Measurements from ENCODE around the gene GUCY1A2.

Gene GUCY1A2

DNA sequence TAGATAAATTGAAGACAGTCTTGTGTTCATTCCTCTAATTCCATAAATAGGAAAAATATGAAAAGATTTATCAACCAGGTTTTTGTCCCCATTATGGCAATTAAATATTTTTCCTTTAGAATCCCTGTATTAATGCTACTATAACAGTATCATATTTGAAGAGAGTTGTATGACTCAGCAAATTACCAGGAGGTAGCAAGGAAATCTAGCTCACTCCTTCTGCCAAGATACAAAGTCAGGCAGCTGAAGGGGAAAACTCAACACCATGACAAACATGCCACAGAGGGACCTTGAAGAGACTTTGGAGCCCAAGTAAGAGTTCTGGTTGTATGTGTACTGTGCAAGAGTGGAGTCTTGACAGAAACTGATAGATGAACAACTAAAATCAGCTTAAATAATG, 143.3 kb downstream of the GUCY1A2 start:
- Histone ChIP-seq H3K9me3 (ENCODE audit: control insufficient read depth, low read length) (no peaks in the 10 kb centered on the region), H2BK15ac (ENCODE audit: low read depth, poor library complexity, severe bottlenecking) (no peak overlapping the region), H3K4me3 (ENCODE audit: insufficient read depth in 1 of 2, low read depth in 1 of 2, low read length in 2 of 2) (no peak overlapping the region), H3K9ac (ENCODE audit: low read length) (no peak overlapping the region), H3K18ac (ENCODE audit: low read depth in 1 of 2, low read length in 2 of 2) (no peak overlapping the region), H2AK5ac (ENCODE audit: low read length, severe bottlenecking) (no peak overlapping the region), H3K27ac (ENCODE audit: low read length, poor library complexity, severe bottlenecking) (no peak overlapping the region), H3K14ac (ENCODE audit: low read length in 2 of 2) (no peak overlapping the region), H3K36me3 (ENCODE audit: control insufficient read depth in 1 of 2, insufficient read depth in 2 of 2, low read depth in 1 of 2, low read length in 2 of 2) (no peaks in the 10 kb centered on the region), H3K27me3 (ENCODE audit: control insufficient read depth in 1 of 2, insufficient read depth in 1 of 2, low read length in 2 of 2) (no peaks in the 10 kb centered on the region), H3K4ac (ENCODE audit: low read depth in 1 of 2, low read length in 2 of 2) (no peak overlapping the region), H3K4me1 (ENCODE audit: control insufficient read depth, insufficient read depth, low read depth, low read length) (no peaks in the 10 kb centered on the region), H3K23ac (ENCODE audit: low read length in 2 of 2) (no peak overlapping the region), H2BK12ac (ENCODE audit: low read length in 2 of 2) (no peak overlapping the region), H2BK120ac (ENCODE audit: low read depth, low read length) (no peak overlapping the region), H3K4me2 (ENCODE audit: low read length, poor library complexity, severe bottlenecking) (no peak overlapping the region), H2AFZ (ENCODE audit: low read depth, low read length) (no peak overlapping the region), H2BK5ac (ENCODE audit: low read depth, low read length, poor library complexity, severe bottlenecking) (no peak overlapping the region), H4K8ac (ENCODE audit: low read length) (no peak overlapping the region), H4K91ac (ENCODE audit: low read length) (no peak overlapping the region), H3K79me1 (replicated peaks; ENCODE audit: low read length, poor library complexity, severe bottlenecking) (no peaks in the 10 kb centered on the region)
- no peak for DNase-seq

DNA sequence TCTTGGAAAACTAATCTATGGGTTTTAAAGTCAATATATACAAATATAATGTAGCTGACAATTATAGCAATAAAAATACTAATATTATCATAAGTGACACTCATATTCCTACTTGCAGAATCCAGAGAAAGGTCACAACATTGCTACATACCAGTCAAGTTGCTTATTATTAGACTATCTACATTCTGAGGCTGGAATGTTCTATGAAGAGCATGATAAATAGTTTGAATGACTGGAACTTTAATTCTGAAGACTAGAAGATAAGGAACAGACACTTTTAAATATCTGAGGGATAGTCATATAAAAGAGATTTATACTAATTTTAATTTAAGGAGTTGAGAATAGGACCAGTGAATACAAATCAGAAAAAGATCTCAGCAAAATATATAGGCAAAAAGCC, 146.0 kb downstream of the GUCY1A2 start:
- Histone ChIP-seq H2BK5ac (ENCODE audit: low read depth, low read length, poor library complexity, severe bottlenecking) (no peak overlapping the region), H3K4me3 (ENCODE audit: insufficient read depth in 1 of 2, low read depth in 1 of 2, low read length in 2 of 2) (no peak overlapping the region), H2AK5ac (ENCODE audit: low read length, severe bottlenecking) (no peak overlapping the region), H3K79me1 (replicated peaks; ENCODE audit: low read length, poor library complexity, severe bottlenecking) (no peaks in the 10 kb centered on the region), H3K9ac (ENCODE audit: low read length) (no peak overlapping the region), H2AFZ (ENCODE audit: low read depth, low read length) (no peak overlapping the region), H4K91ac (ENCODE audit: low read length) (no peak overlapping the region), H3K27ac (ENCODE audit: low read length, poor library complexity, severe bottlenecking) (no peak overlapping the region), H2BK120ac (ENCODE audit: low read depth, low read length) (no peak overlapping the region), H3K14ac (ENCODE audit: low read length in 2 of 2) (no peak overlapping the region), H3K9me3 (ENCODE audit: control insufficient read depth, low read length) (no peaks in the 10 kb centered on the region), H3K4me1 (ENCODE audit: control insufficient read depth, insufficient read depth, low read depth, low read length) (no peaks in the 10 kb centered on the region), H2BK12ac (ENCODE audit: low read length in 2 of 2) (no peak overlapping the region), H2BK15ac (ENCODE audit: low read depth, poor library complexity, severe bottlenecking) (no peak overlapping the region), H3K18ac (ENCODE audit: low read depth in 1 of 2, low read length in 2 of 2) (no peak overlapping the region), H4K8ac (ENCODE audit: low read length) (no peak overlapping the region), H3K4me2 (ENCODE audit: low read length, poor library complexity, severe bottlenecking) (no peak overlapping the region), H3K27me3 (ENCODE audit: control insufficient read depth in 1 of 2, insufficient read depth in 1 of 2, low read length in 2 of 2) (no peaks in the 10 kb centered on the region), H3K23ac (ENCODE audit: low read length in 2 of 2) (no peak overlapping the region), H3K4ac (ENCODE audit: low read depth in 1 of 2, low read length in 2 of 2) (no peak overlapping the region), H3K36me3 (ENCODE audit: control insufficient read depth in 1 of 2, insufficient read depth in 2 of 2, low read depth in 1 of 2, low read length in 2 of 2) (no peaks in the 10 kb centered on the region)
- DNase-seq, result no peak

DNA sequence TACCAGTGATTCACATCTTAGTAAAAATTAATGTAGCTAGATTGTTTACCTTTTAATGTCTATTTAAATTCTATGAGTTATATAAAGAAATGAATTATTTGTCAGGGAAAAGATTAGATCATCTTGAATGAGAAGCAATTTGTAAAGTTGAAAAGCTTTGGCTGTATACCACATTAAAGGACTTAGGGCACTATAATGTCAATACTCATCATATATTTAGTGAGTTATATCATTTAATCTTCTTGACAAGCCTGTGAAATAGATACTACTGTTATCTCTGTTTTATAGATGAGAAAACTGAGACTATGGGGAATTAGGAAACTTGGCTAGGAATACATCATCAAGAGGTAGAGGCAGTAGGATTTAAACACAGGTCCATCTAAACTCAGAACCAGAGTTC, 160.1 kb downstream of the GUCY1A2 start:
- no peak overlapping the region for H3K23ac ChIP-seq (ENCODE audit: low read length in 2 of 2)
- H2BK15ac ChIP-seq (ENCODE audit: low read depth, poor library complexity, severe bottlenecking), result no peak overlapping the region
- no peak for DNase-seq
- no peak overlapping the region for H2AK5ac ChIP-seq (ENCODE audit: low read length, severe bottlenecking)
- no peak overlapping the region for H3K4me3 ChIP-seq (ENCODE audit: insufficient read depth in 1 of 2, low read depth in 1 of 2, low read length in 2 of 2)
- no peak overlapping the region for H3K18ac ChIP-seq (ENCODE audit: low read depth in 1 of 2, low read length in 2 of 2)
- no peak overlapping the region for H3K9ac ChIP-seq (ENCODE audit: low read length)
- H3K79me1 ChIP-seq (replicated peaks; ENCODE audit: low read length, poor library complexity, severe bottlenecking), result no peaks in the 10 kb centered on the region
- no peaks in the 10 kb centered on the region for H3K9me3 ChIP-seq (ENCODE audit: control insufficient read depth, low read length)
- H3K4me1 ChIP-seq (ENCODE audit: control insufficient read depth, insufficient read depth, low read depth, low read length), result no peaks in the 10 kb centered on the region
- no peak overlapping the region for H3K4ac ChIP-seq (ENCODE audit: low read depth in 1 of 2, low read length in 2 of 2)
- no peak overlapping the region for H2BK12ac ChIP-seq (ENCODE audit: low read length in 2 of 2)
- no peak overlapping the region for H2BK5ac ChIP-seq (ENCODE audit: low read depth, low read length, poor library complexity, severe bottlenecking)
- H4K91ac ChIP-seq (ENCODE audit: low read length), result no peak overlapping the region
- H4K8ac ChIP-seq (ENCODE audit: low read length), result no peak overlapping the region
- no peak overlapping the region for H3K14ac ChIP-seq (ENCODE audit: low read length in 2 of 2)
- H3K36me3 ChIP-seq (ENCODE audit: control insufficient read depth in 1 of 2, insufficient read depth in 2 of 2, low read depth in 1 of 2, low read length in 2 of 2), result no peaks in the 10 kb centered on the region
- no peaks in the 10 kb centered on the region for H3K27me3 ChIP-seq (ENCODE audit: control insufficient read depth in 1 of 2, insufficient read depth in 1 of 2, low read length in 2 of 2)
- no peak overlapping the region for H2AFZ ChIP-seq (ENCODE audit: low read depth, low read length)
- H3K4me2 ChIP-seq (ENCODE audit: low read length, poor library complexity, severe bottlenecking), result no peak overlapping the region
- no peak overlapping the region for H2BK120ac ChIP-seq (ENCODE audit: low read depth, low read length)
- no peak overlapping the region for H3K27ac ChIP-seq (ENCODE audit: low read length, poor library complexity, severe bottlenecking)

DNA sequence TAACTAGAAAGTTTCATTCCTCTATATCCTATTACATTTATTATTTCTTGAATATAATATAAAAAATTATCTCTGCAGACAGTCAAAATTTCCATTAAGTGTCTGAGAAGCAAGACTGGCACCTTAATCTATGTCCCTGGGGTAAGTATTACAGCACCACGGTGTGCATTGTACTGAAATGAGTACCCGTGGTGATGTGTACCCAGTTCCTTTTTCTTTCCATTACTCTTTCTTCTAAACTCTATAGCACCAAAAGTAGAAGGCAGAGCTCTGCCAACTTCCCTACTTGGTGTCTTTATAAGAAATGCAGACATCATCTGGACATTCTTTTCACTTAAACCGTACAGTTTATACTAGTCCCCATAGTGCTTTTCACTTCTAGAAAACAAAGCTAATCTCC, 161.7 kb downstream of the GUCY1A2 start:
- H3K36me3 ChIP-seq (ENCODE audit: control insufficient read depth in 1 of 2, insufficient read depth in 2 of 2, low read depth in 1 of 2, low read length in 2 of 2), result no peaks in the 10 kb centered on the region
- no peak overlapping the region for H2BK120ac ChIP-seq (ENCODE audit: low read depth, low read length)
- H4K8ac ChIP-seq (ENCODE audit: low read length), result no peak overlapping the region
- H3K23ac ChIP-seq (ENCODE audit: low read length in 2 of 2), result no peak overlapping the region
- DNase-seq, result no peak
- peaks cover 9% of the 10 kb centered on the region for H3K9me3 ChIP-seq (ENCODE audit: control insufficient read depth, low read length)
- no peak overlapping the region for H4K91ac ChIP-seq (ENCODE audit: low read length)
- 95% methylated on average over 3 of the region's 3 CpGs for WGBS
- H3K4me2 ChIP-seq (ENCODE audit: low read length, poor library complexity, severe bottlenecking), result no peak overlapping the region
- H3K4me3 ChIP-seq (ENCODE audit: insufficient read depth in 1 of 2, low read depth in 1 of 2, low read length in 2 of 2), result no peak overlapping the region
- H3K79me1 ChIP-seq (replicated peaks; ENCODE audit: low read length, poor library complexity, severe bottlenecking), result no peaks in the 10 kb centered on the region
- no peak overlapping the region for H2BK15ac ChIP-seq (ENCODE audit: low read depth, poor library complexity, severe bottlenecking)
- H2BK12ac ChIP-seq (ENCODE audit: low read length in 2 of 2), result no peak overlapping the region
- H3K27ac ChIP-seq (ENCODE audit: low read length, poor library complexity, severe bottlenecking), result no peak overlapping the region
- H3K4ac ChIP-seq (ENCODE audit: low read depth in 1 of 2, low read length in 2 of 2), result no peak overlapping the region
- no peak overlapping the region for H3K14ac ChIP-seq (ENCODE audit: low read length in 2 of 2)
- no peak overlapping the region for H2BK5ac ChIP-seq (ENCODE audit: low read depth, low read length, poor library complexity, severe bottlenecking)
- no peak overlapping the region for H2AFZ ChIP-seq (ENCODE audit: low read depth, low read length)
- H3K18ac ChIP-seq (ENCODE audit: low read depth in 1 of 2, low read length in 2 of 2), result no peak overlapping the region
- no peaks in the 10 kb centered on the region for H3K27me3 ChIP-seq (ENCODE audit: control insufficient read depth in 1 of 2, insufficient read depth in 1 of 2, low read length in 2 of 2)
- H3K4me1 ChIP-seq (ENCODE audit: control insufficient read depth, insufficient read depth, low read depth, low read length), result no peaks in the 10 kb centered on the region
- no peak overlapping the region for H3K9ac ChIP-seq (ENCODE audit: low read length)
- no peak overlapping the region for H2AK5ac ChIP-seq (ENCODE audit: low read length, severe bottlenecking)
